Measurements from ENCODE around the gene SLC15A2. TPM values are rescaled to one million over a fixed set of nuclear protein-coding genes. Genes with fewer than 3 reads are reported as not detected.
"Not testable (repeated sequence)": the region's sequence is repeated elsewhere in the genome, so short reads cannot be mapped to it uniquely, and the experiment has no call there.

SLC15A2 gene
- total and polyA plus RNA-seq, 8 donors = 8.3 to 61.7 (median 23.5) TPM

DNA sequence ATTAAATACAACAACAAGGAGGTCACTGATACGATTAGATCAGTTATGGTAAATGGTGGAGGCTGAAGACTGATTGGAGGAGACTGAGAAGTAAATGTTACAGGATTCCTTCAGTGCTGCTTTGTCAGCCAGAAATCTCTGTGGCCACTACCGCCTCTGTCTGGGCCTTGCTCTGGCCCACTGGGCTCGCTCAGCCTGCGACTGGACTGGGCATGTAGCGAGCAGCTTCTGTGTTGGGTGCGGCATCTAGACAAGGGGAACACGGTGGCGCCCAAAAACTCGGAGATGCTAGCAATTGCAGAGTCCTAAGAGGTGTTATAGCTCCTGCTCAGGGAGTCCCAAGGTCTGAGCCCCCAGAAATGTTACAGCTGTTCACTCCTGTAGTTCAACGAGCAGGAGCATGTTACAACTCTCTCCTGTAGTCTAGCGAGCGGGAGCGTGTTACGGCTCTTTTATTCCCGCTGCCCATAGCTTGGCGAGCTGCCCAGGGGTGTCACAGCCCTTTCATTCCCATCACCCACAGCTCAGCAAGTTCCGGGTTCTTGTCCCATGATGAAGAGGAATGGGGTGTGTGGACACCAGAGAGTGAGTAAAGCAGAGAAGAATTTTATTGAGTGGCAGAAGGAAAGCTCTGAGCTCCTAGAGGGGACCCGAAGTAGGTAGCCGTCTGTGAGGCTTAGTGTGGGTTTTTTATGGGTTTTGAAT lies 24.7 kb downstream of the SLC15A2 start:
- H3K27ac ChIP-seq = no peak overlapping the region
- intact Hi-C loops (cut with DNase I) = no loop called here
- peaks cover 0 to 57% of the 10 kb centered on the region in 2 donors for H3K36me3 ChIP-seq
- H3K4me3 ChIP-seq = no peak overlapping the region
- H3K27me3 ChIP-seq = no peaks in the 10 kb centered on the region
- ATAC-seq = no peak
- DNase-seq = no peak
- no peak for TF ChIP-seq CTCF (IDR thresholded peaks at IDR 0.05)
- no peaks in the 10 kb centered on the region for H3K9me3 ChIP-seq
- H3K4me1 ChIP-seq = no peaks in the 10 kb centered on the region

DNA sequence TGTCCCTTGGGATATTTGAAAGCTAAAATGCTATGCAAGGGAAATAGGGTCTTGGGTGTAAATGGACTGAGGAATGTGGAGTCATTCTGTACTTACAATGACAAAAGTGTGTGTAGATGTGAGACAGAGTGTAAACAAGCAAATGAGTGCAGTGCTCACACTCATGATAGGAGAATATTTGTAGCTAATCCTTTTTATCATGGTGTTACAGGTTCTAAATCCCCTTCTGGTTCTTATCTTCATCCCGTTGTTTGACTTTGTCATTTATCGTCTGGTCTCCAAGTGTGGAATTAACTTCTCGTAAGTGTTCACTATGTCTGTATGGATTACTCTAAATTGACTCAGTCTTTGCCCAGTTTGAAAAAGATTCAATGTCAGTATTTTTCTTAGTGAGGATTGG lies 30.5 kb downstream of the SLC15A2 start:
- no peak for TF ChIP-seq CTCF (IDR thresholded peaks at IDR 0.05)
- DNase-seq = no peak
- H3K4me3 ChIP-seq = no peak overlapping the region
- no peak overlapping the region for H3K27ac ChIP-seq
- H3K27me3 ChIP-seq = no peaks in the 10 kb centered on the region
- H3K4me1 ChIP-seq = no peaks in the 10 kb centered on the region
- peaks cover 0 to 58% of the 10 kb centered on the region in 2 donors for H3K36me3 ChIP-seq
- no peak for ATAC-seq
- intact Hi-C loops (cut with DNase I) = no loop called here
- H3K9me3 ChIP-seq = no peaks in the 10 kb centered on the region

- ATAC-seq (no peak), DNase-seq (no peak)
- no peak for TF ChIP-seq CTCF (IDR thresholded peaks at IDR 0.05)
- Histone ChIP-seq H3K27ac (no peak overlapping the region), H3K4me3 (no peak overlapping the region), H3K9me3 (no peaks in the 10 kb centered on the region), H3K36me3 (peaks cover 0 to 74% of the 10 kb centered on the region in 2 donors), H3K27me3 (no peaks in the 10 kb centered on the region), H3K4me1 (no peaks in the 10 kb centered on the region)
- intact Hi-C loops (cut with DNase I) = no loop called here
Observed at GRCh38 chr3:121926380-121926779, 32.2 kb downstream of the SLC15A2 start.

- H3K36me3 ChIP-seq = peaks cover 0 to 39% of the 10 kb centered on the region in 2 donors
- H3K9me3 ChIP-seq; DNase-seq; H3K27ac ChIP-seq; ATAC-seq; H3K27me3 ChIP-seq; H3K4me1 ChIP-seq; intact Hi-C loops (cut with DNase I); H3K4me3 ChIP-seq: not testable (repeated sequence)
Observed at GRCh38 chr3:121938141-121938855, 44.1 kb downstream of the SLC15A2 start.

- DNase-seq (no peak), ATAC-seq (peak; percentile 65)
- no peak for TF ChIP-seq CTCF (IDR thresholded peaks at IDR 0.05)
- intact Hi-C loops (cut with DNase I) = no loop called here
- no peaks in the 10 kb centered on the region for H3K27me3 ChIP-seq
- H3K4me3 ChIP-seq = no peak overlapping the region
- H3K27ac ChIP-seq = peak overlapping the region in 1 of 2 donors; percentile 1
- no peaks in the 10 kb centered on the region for H3K9me3 ChIP-seq
- H3K36me3 ChIP-seq = peaks cover 0 to 39% of the 10 kb centered on the region in 2 donors
- H3K4me1 ChIP-seq = no peaks in the 10 kb centered on the region
Observed at GRCh38 chr3:121941592-121941991, 47.4 kb downstream of the SLC15A2 start.
